Activated naive CD8-positive, alpha-beta T cell treated with anti-CD3 and anti-CD28 coated beads, Interleukin-2, amount 50 U/mL, for 24 hours (primary cell): ENCODE data around the gene MUC5AC.
"Not testable (repeated sequence)": the region's sequence is repeated elsewhere in the genome, so short reads cannot be mapped to it uniquely, and the experiment has no call there.

Experiments
- ATAC-seq: fragments of 150-1000 bp; cut with Tn5 transposase; one replicate; pipeline ENCODE4 v1.10.0; 2021
- DNase-seq: peaks from one replicate; pipeline ENCODE4 v3.0.0; 2021
- H3K27ac Mint-ChIP-seq: one replicate; pipeline ENCODE4 v1.8.0; 2021; ENCODE audit warnings: mild to moderate bottlenecking, mixed read lengths
- H3K27me3 Mint-ChIP-seq: one replicate; pipeline ENCODE4 v1.8.0; 2021; ENCODE audit warnings: mixed read lengths
- H3K36me3 Mint-ChIP-seq: one replicate; pipeline ENCODE4 v1.8.0; 2021; ENCODE audit warnings: low read depth, mixed read lengths
- H3K4me1 Mint-ChIP-seq: one replicate; pipeline ENCODE4 v1.8.0; 2021; ENCODE audit warnings: mixed read lengths
- H3K4me3 Mint-ChIP-seq: one replicate; pipeline ENCODE4 v1.8.0; 2021; ENCODE audit warnings: mild to moderate bottlenecking, moderate library complexity, mixed read lengths
- H3K9me3 Mint-ChIP-seq: one replicate; pipeline ENCODE4 v1.8.0; 2021; ENCODE audit warnings: mixed read lengths

MUC5AC gene

DNA sequence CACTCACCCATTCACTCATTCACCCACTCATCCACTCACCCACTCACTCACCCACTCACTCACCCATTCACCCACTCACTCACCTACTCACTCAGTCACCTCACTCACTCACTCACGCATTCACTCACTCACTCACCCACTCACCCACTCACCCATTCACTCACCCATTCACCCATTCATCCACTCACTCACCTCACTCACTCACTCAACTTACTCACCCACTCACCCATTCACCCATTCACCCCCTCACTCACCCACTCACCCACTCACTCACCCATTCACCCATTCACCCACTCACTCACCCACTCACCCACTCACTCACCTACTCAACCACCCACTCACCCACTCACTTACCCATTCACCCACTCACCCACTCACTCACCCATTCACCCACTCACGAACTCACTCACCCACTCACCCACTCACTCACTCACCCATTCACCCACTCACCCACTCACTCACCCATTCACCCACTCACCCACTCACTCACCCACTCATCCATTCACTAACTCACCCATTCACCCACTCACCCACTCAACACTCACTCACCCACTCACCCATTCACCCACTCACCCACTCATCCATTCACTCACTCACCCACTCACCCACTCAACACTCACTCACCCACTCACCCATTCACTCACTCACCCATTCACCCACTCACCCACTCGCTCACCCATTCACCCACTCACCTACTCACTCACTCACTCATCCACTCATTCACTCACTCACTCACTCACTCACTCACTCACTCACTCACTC, 13.7 kb downstream of the MUC5AC start:
- no peak overlapping the region for H3K4me3 Mint-ChIP-seq

DNA sequence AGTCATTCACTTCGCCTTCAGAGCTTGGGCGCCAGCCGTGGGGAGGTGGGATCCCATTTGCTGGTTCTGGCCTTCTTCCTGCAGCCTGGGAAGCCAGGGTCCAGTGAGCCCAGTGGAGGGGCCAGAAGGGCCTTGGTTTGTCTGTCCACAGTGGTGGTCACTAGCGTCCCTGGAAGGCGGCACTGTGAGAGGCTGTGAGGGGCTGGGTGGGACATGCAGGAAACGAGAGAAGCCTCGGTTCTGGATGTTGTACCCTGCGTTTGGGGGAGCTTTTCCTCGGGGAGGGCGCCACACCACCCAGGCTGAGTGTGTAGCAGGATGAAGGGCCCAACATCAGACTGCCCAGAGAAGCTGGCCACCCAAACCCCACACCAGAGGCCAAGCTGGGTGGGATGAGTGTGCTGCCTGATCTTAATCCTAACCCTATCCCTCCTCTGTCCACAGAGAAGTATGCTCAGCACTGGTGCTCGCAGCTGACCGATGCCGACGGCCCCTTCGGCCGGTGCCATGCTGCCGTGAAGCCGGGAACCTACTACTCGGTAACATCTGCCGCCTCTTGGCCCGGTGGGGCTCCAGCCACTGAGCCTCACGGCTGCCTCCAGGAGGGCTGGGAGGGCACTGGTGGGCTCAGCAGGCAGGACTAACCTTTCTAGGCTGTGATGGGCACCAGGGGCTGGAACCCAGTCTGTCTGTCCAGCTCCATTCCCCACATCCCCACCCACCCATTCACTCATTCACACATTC, 14.4 kb downstream of the MUC5AC start:
- Mint-ChIP-seq H3K4me3 (no peak overlapping the region), H3K4me1 (no peaks in the 10 kb centered on the region), H3K27ac (no peak overlapping the region), H3K27me3 (no peaks in the 10 kb centered on the region), H3K9me3 (peaks cover 15% of the 10 kb centered on the region), H3K36me3 (no peaks in the 10 kb centered on the region)
- ATAC-seq: no peak
- no peak for DNase-seq

More for the DNA sequence above, 13.7 kb downstream of the MUC5AC start:
- H3K27ac Mint-ChIP-seq: peak overlapping the region; percentile 14
- DNase-seq: no peak
- H3K27me3 Mint-ChIP-seq: no peaks in the 10 kb centered on the region
- H3K9me3 Mint-ChIP-seq: peaks cover 15% of the 10 kb centered on the region
- H3K4me1 Mint-ChIP-seq: no peaks in the 10 kb centered on the region
- no peaks in the 10 kb centered on the region for H3K36me3 Mint-ChIP-seq
- no peak for ATAC-seq

DNA sequence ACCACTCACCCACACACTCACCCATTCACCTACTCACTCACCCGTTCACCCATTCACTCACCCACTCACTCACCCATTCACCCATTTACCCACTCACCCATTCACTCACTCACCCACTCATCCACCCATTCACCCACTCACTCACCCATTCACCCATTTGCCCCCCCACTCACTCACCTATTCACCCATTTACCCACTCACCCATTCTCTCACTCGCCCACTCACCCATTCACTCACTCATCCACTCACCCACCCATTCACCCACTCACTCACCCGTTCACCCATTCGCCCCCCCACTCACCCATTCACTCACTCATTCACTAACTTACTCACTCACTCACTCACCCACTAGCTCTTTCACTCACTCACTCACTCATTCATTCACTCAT, 15.0 kb downstream of the MUC5AC start:
- no peak for DNase-seq
- Mint-ChIP-seq H3K4me1 (no peaks in the 10 kb centered on the region), H3K9me3 (peaks cover 15% of the 10 kb centered on the region), H3K36me3 (no peaks in the 10 kb centered on the region), H3K27ac (no peak overlapping the region), H3K4me3 (no peak overlapping the region), H3K27me3 (no peaks in the 10 kb centered on the region)
- ATAC-seq: no peak

DNA sequence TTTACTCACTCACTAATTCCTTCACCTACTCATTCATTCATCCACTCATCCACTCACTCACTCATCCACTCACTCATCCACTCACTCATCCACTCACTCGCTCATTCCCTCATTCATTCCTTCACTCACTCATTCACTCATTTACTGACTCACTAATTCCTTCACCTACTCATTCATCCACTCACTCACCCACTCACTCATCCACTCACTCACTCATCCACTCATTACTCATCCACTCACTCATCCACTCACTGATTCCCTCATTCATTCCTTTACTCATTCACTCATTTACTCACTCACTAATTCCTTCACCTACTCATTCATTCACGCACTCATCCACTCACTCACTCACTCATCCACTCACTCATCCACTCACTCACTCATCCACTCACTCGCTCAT, 15.6 kb downstream of the MUC5AC start:
- not testable (repeated sequence) for H3K4me3 Mint-ChIP-seq, H3K27me3 Mint-ChIP-seq, H3K4me1 Mint-ChIP-seq, ATAC-seq, H3K36me3 Mint-ChIP-seq, H3K27ac Mint-ChIP-seq, DNase-seq
- H3K9me3 Mint-ChIP-seq: peaks cover 15% of the 10 kb centered on the region

- Mint-ChIP-seq H3K9me3 (peaks cover 15% of the 10 kb centered on the region), H3K27me3 (no peaks in the 10 kb centered on the region), H3K27ac (no peak overlapping the region), H3K4me1 (no peaks in the 10 kb centered on the region), H3K36me3 (no peaks in the 10 kb centered on the region), H3K4me3 (no peak overlapping the region)
- no peak for DNase-seq
- ATAC-seq: no peak
Measured at GRCh38 chr11:1174441-1175370, 17.0 kb downstream of the MUC5AC start.

DNA sequence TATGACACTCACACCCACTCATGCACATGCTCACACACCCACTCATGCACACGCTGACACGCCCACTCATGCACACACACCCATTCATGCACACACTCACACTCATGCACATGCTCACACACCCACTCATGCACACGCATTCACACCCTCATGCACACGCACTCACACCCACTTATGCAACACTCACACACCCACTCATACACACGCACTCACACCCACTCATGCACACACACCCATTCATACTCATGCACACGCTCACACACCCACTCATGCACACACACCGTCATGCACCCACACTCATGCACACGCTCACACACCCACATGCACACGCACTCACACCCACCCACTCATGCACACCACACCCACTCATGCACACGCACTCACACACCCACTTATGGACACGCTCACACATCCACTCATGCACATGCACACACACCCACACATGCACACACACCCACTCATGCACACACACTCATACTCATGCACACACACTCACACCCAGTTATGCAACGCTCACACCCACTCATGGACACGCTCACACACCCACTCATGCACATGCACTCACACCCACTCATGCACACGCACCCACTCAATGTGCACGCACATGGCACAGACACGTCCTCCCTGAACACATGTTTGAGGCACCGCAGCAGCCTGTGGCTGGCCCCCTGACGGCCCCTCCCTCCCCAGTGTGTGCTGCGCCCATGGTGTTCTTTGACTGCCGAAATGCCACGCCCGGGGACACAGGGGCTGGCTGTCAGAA, 17.9 kb downstream of the MUC5AC start:
- Mint-ChIP-seq H3K4me3 (no peak overlapping the region), H3K4me1 (no peaks in the 10 kb centered on the region), H3K27me3 (no peaks in the 10 kb centered on the region), H3K9me3 (peaks cover 15% of the 10 kb centered on the region), H3K27ac (no peak overlapping the region), H3K36me3 (no peaks in the 10 kb centered on the region)
- DNase-seq (no peak), ATAC-seq (no peak)

- Mint-ChIP-seq H3K36me3 (no peaks in the 10 kb centered on the region), H3K27ac (no peak overlapping the region), H3K4me3 (no peak overlapping the region), H3K9me3 (peaks cover 11% of the 10 kb centered on the region), H3K4me1 (no peaks in the 10 kb centered on the region), H3K27me3 (no peaks in the 10 kb centered on the region)
- ATAC-seq: no peak
- DNase-seq: no peak
Measured at GRCh38 chr11:1176224-1177019, 18.7 kb downstream of the MUC5AC start.

GRCh38 chr11:1177020-1177770, 19.4 kb downstream of the MUC5AC start:
- no peak for ATAC-seq
- H3K4me3 Mint-ChIP-seq: no peak overlapping the region
- H3K4me1 Mint-ChIP-seq: no peaks in the 10 kb centered on the region

DNA sequence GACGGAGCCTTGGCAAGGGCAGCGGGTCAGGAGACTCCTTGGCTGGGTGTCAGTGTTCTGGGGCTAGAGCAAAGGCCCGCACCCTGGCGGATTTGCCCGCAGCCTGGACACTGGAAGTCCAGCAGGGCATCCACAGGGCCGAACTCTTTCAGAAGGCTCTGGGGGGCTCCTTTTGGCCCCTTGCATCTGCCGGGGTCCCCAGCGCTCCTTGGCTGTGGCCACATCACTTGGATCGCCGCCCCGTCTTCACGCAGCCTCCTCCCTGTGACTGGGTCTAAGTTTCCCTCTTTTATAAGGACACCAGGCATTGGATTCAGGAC, 20.0 kb downstream of the MUC5AC start:
- Mint-ChIP-seq H3K36me3 (no peaks in the 10 kb centered on the region), H3K4me3 (no peak overlapping the region), H3K27me3 (no peaks in the 10 kb centered on the region), H3K9me3 (peaks cover 7% of the 10 kb centered on the region), H3K4me1 (no peaks in the 10 kb centered on the region), H3K27ac (no peak overlapping the region)
- no peak for ATAC-seq
- no peak for DNase-seq

More at GRCh38 chr11:1177020-1177770, 19.4 kb downstream of the MUC5AC start:
- Mint-ChIP-seq H3K36me3 (no peaks in the 10 kb centered on the region), H3K27me3 (no peaks in the 10 kb centered on the region), H3K27ac (no peak overlapping the region), H3K9me3 (peaks cover 7% of the 10 kb centered on the region)
- DNase-seq: no peak

GRCh38 chr11:1178201-1178885, 20.6 kb downstream of the MUC5AC start:
- Mint-ChIP-seq H3K4me3 (no peak overlapping the region), H3K4me1 (no peaks in the 10 kb centered on the region), H3K27ac (no peak overlapping the region), H3K27me3 (no peaks in the 10 kb centered on the region), H3K9me3 (peaks cover 7% of the 10 kb centered on the region), H3K36me3 (no peaks in the 10 kb centered on the region)
- DNase-seq: no peak
- no peak for ATAC-seq

GRCh38 chr11:1178906-1179305, 21.2 kb downstream of the MUC5AC start:
- no peak overlapping the region for H3K4me3 Mint-ChIP-seq
- H3K27ac Mint-ChIP-seq: no peak overlapping the region
- DNase-seq (no peak), ATAC-seq (no peak)
- peaks cover 7% of the 10 kb centered on the region for H3K9me3 Mint-ChIP-seq
- H3K36me3 Mint-ChIP-seq: no peaks in the 10 kb centered on the region
- no peaks in the 10 kb centered on the region for H3K27me3 Mint-ChIP-seq
- no peaks in the 10 kb centered on the region for H3K4me1 Mint-ChIP-seq

DNA sequence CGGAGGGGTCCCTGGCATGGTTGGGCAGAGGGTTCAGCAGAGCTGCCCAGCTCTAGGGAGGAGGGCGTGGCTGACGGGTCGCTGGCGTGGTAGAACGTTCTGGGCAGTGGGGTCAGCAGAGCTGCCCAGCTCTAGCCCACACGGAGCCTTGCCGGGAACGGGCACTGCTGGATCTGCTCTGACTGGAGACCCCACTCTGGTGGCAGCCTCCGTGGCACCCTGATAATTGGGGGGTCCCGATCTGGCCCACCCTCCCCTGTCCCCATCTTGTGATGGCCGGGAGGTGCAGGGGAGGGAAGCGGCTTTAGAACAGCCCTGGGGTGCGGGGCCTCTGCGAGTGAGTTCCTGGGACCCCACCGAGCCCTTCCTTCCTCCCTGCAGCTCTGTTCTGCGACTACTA, 21.9 kb downstream of the MUC5AC start:
- H3K36me3 Mint-ChIP-seq: no peaks in the 10 kb centered on the region
- no peaks in the 10 kb centered on the region for H3K27me3 Mint-ChIP-seq
- no peaks in the 10 kb centered on the region for H3K4me1 Mint-ChIP-seq
- DNase-seq: no peak
- no peak for ATAC-seq
- H3K27ac Mint-ChIP-seq: no peak overlapping the region
- H3K4me3 Mint-ChIP-seq: no peak overlapping the region
- H3K9me3 Mint-ChIP-seq: peaks cover 7% of the 10 kb centered on the region
